ENCODE data around the gene C1GALT1C1L.

- TF ChIP-seq EZH2 (IDR thresholded peaks at IDR 0.05; ENCODE audit: insufficient read depth, poor library complexity, severe bottlenecking) (no peak), EZH2phosphoT487 (IDR thresholded peaks at IDR 0.05; ENCODE audit: insufficient read depth, low read depth) (no peak)
Observed at GRCh38 chr2:43634604-43635306, 41.5 kb downstream of the C1GALT1C1L start.
